Activated CD4-positive, CD25-positive, alpha-beta regulatory T cell treated with anti-CD3 and anti-CD28 coated beads, Interleukin-2, amount 50 U/mL, for 16 hours (primary cell): Measurements from ENCODE around the gene PPM1L.

Experiments used
- DNase-seq: peaks from one replicate; pipeline ENCODE4 v3.0.0-alpha.2; 2020; ENCODE audit warnings: low read depth, low spot score

PPM1L gene

DNA sequence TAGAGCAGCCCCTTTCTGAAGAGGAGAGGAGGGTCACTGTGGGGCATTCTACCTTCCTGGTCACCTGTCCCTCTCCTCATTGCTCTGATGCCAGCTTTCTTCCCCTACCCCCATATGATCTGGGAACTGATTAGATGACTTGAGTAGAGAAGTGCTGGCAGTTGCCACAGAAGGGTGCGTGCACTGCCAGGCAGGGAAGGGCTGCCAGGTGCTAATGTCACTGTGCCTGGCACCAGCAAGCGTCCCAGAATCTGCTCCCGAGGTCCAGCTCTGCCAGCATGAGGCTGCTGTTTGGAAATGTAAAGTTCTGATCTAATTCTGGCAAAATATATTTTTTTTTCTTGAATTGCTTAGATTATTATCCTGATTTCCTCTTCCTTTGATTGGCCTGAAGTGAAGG lies 52.8 kb downstream of the PPM1L start:
- no peak for DNase-seq

DNA sequence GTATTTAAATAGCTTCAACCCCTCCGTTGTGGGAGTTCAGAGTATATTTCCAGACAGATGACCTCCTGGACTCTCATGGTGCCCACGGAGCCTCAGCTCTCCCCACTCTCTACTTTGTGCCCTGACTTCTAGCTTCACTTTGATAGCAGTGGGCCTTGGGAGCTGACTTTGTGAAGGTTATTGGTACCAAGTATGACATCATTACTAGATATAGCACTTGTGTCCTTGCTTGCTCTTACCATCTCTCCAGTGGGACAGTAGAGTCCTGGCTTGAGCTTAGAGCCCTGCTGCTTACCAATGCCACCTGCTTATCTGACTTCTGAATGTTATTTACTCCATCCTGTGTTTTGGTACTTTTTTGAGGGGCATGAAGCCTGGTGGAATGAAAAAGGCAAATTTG lies 53.4 kb downstream of the PPM1L start:
- no peak for DNase-seq

DNA sequence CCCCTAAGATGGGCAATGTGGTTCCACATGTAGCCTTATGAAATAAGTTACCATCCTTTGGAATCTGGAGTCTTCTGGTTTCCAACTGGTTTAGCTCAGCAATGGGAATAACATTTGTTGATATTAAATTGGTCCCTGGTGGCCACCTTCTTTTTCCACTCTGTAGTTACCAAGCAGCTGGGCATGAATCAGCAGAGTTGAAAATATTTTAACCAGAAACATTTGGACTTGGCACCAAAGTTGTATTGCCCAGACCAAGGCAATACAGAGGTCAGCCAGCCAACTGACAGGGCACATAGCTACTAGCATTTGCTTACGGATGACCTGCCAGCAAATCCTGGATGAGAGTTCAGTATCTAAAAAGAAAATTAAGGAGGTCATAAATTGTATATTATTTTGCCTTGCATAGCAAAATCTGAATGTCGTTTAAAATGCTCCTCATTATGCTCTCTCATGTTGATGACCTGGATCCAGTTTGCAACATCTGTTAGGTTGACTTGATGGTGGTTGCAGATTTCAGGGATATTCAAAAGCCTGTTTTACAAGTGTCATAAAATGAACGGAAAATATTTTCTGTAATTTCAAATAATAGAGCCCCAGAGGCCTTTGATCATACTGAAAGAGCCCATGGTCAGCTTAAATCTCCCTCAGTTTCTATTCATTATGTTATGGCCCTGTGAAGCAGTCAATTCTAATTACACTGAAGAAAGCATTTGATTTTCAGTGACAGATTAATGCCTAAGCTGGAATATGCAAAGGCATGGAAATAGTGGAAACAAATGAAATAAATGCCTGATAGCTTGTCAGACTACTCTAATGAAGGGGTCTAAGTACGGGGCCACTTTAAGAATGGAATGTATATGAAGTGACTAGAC lies 54.6 kb downstream of the PPM1L start:
- DNase-seq: no peak

DNA sequence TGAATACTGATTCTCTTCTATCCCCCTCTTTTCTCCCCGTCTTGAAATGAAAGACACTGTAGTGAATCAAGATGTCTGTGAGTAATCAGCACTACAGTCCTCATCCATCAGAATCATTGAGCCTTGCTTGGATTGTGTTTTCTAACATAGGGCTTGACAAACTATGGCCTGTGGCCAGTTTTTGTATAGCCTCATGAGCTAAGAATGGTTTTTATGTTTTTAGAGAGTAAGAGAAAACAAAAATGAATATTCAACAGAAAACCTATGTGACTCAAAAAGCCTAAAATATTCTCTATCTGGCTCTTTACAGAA lies 55.2 kb downstream of the PPM1L start:
- no peak for DNase-seq

DNA sequence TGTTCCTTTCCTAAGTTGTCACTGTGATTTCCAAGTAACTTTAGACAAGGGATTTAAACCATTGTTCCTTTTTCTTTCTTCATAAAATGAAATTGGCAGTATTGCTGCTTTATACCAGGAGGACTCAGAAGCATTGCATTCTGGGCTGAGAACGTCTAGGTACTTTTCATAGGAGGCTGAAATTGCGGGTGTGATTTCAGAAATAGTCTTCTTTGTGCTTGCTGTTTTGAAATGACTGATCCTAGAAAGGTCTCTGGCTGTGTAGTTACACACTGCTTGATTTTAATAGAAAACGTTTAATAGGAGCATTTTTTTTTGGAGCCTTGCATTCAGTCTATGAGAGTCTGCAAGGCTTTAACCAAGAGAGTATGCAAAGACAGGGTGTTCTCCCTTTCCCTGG lies 56.3 kb downstream of the PPM1L start:
- no peak for DNase-seq

DNA sequence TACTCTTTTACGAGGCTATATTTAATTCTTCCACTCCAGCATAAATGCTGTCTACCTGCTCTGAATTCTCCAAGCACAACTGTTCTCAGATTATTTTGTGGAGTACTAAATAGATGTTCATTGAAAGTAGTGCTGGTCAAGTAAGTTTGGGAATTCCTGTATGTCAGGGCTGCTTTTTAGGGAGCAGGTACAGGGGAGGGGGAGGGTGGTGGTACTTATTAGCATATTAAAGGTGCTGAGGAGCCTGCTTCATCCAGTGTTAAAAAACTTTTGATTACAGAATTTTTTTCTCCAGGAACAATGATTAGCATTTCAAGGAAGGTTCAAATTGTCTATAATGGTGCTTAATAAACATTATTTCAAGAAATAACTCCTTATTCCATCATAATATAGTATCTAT lies 59.2 kb downstream of the PPM1L start:
- DNase-seq: no peak

DNA sequence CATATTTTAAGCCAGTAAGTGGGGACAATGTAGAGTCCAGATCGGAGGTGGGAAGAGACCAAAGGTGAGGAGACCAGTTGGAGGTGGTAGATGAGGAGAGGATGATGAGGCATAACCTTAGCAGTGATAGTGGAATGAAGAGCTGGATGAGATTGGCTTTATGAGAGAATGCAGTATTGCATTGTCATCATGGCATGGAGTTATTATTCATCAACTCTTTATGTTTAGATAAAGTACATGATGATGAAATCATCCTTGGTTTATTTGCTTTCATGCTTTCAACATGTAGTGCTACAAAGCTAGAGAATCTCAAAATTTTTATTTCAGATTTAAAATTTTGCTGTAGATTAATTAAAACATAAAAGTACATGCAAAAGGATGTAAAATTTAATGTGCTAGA lies 64.0 kb downstream of the PPM1L start:
- DNase-seq: no peak

DNA sequence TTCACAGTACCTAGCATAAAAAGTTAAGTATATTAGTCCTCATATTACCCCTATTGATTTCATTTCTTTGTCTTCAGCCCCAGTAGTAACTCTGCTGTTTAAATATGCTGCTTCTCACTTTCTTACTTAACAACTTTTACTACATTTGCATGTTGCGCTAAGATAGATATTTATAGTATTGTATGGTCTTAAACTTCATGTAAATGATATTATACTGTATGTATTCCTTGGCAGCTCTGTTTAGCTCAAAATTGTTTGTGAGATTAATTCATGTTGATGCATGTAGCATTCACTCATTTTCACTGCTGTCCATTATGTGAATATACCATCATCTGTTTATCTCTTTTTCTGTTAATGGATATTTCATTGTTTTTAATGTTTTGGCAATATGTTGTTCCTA lies 64.4 kb downstream of the PPM1L start:
- no peak for DNase-seq

DNA sequence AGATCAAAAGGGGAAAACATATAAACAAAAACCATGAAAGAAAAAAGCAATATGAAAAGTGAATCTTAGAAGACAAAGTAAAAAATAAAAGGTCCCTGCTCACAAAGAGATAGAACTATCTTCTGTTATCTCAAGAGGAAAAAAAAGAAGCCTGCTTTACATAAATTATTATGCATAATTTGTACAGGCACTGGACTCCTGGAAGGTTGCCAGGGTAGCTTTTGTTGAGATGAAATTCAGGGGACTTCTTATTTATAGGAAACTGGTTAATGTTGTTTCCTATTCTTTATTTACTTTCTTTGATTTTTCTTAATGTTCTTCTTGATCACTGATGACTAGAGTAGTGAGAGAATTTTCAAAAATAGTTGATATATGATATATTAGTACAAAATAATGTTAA lies 66.9 kb downstream of the PPM1L start:
- DNase-seq: no peak

DNA sequence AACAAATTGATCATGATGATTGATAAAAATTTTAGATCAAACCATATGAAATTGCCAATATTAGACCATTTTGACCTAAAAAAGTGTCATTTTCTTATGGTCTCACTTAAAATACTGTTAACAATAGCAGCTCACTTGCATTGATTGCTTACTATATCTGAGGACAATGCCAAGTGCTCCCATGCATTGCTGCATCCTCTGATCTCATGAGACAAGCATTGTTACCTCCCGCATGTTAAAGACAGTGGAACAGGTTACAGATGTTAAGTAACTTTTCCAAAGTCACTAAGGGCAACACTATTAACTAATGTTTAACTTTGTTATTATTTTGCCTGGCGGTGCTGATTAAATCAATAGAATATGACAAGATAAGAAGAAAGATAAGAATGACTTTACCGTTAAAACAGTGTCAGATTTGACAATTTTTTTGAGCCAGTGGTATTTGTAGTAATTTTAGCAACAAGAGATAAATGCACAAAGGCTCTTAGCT lies 69.3 kb downstream of the PPM1L start:
- DNase-seq: no peak

DNA sequence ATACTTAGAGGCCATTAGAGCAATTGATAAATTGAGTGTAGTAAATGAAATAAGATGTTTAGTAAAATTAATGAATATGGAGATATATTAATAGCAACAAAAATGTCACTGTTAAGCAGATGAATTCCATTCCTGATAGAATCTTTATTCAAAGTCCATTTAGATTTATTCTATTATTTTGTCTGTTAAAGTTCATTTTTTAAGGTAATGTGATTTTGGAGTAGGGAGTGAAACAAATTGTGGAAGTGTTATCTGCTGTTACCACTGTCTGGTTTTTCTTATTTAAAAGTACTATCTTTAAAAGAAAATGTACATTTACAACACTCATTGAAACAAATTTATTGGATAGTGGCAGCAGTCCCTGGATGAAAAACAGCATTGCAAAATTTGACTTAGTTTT lies 70.4 kb downstream of the PPM1L start:
- DNase-seq: no peak

DNA sequence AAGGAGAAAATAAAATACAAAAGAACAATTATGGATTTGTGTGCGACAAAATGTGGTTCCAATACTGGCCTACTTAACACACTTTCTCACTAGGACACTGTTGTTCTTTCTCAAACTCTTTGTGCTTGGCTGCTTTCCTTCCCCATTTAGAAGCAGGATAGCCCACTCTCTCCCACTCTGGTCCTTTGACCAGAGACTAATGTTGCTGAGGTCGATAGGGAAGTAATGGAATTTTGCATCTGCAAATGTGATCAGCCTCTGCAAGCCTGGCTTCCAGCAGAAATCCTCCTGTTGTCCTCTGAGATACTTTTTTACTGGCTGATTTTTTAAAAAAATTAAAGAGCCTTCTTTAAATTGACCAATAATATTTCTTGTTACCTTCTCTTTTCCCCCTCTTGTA lies 71.0 kb downstream of the PPM1L start:
- DNase-seq: no peak

DNA sequence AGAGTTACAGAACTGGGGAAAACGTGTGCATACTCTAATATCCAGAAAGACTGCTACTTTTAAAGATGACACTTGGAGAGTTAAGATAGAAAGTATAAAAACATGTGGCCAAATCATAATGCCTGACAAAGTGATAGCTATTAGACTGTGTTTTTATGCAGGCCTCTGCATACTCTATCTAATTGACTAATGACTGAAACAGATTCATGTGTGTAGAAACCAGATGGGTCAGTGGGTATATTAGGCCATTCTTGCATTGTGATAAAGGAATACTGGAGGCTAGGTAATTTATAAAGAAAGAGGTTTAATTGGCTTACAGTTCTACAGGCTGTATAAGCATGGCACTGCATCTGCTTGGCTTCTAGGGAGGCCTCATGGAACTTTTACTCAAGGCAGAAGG lies 71.5 kb downstream of the PPM1L start:
- DNase-seq: no peak

DNA sequence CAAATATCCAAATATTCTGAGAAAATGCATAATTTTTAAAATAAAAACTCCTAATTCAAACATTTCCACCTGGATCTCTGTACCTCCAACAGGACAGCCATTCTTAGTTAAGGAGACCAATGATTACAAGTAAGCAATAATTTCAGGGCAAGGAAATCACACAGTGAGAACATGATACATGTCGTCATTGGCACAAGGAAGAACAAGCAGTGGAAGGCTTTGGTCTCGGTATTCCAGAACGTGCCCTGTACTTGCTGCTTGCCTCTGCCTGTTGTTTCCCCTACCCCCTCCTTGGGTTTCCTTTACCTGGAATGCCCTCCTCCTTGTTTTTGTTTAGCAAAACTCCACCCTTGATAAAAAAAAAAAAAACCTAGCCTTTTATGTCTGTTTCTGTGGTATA lies 72.8 kb downstream of the PPM1L start:
- DNase-seq: no peak

DNA sequence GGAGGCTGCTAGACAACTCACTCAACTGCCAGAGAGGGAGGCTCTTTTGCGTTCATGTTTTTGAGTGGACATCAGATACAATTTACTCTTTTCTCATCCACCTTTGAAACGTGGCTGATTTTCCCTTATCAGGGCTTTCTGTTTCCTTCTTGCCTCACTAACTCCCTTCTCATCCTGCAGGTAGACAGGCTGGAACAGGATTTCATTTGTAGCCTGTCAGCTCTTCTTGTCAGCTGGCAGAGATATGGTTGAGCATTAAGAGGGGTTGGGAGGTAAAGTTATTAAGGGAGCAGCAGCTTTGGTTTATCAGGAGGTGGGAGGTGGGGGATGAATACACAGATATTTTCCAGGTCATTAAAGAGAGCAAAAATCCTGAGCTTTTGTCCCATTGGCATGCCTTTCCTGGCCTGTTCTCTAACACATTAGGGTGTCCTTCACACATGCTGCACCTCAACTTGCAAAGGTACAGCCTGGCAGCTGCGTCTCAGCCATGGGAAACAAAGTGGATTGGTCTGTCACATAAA lies 73.5 kb downstream of the PPM1L start:
- no peak for DNase-seq

DNA sequence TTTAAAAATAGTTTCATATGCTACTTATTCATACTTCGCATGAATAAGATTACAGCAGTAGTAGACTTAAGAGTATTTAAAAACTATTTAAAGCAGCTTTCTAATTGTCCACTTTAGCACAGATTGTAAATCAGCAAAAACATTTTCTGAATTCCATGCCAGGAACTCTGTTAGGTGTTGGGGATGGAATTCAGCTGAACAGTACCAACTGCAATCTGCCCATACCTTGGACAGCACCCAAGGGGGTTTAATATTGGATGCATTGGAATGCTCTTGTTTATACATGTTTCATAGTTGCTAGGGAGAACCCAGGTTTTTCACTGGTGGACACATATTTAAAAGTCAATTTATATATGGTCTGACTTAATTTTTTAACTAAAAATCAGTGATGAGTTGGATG lies 74.8 kb downstream of the PPM1L start:
- no peak for DNase-seq

DNA sequence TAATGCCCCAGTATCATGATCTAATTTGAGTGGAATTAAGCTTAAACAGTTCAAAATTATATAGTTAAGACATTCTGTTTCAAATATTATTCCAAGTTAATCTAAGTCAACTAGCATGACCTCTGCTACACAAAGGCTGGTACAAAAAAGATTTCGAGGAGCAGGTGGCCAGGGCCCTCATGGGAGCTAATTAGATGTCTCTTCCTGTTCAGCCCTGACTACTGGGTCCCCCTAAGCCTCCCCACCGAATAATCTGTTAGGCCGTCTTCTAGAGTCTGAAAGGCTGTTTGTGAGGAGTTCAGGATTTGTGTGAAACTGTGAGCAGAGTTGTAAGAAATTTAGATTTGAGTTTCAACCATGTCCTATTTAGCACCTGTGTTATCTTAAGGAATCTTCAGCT lies 75.4 kb downstream of the PPM1L start:
- no peak for DNase-seq

DNA sequence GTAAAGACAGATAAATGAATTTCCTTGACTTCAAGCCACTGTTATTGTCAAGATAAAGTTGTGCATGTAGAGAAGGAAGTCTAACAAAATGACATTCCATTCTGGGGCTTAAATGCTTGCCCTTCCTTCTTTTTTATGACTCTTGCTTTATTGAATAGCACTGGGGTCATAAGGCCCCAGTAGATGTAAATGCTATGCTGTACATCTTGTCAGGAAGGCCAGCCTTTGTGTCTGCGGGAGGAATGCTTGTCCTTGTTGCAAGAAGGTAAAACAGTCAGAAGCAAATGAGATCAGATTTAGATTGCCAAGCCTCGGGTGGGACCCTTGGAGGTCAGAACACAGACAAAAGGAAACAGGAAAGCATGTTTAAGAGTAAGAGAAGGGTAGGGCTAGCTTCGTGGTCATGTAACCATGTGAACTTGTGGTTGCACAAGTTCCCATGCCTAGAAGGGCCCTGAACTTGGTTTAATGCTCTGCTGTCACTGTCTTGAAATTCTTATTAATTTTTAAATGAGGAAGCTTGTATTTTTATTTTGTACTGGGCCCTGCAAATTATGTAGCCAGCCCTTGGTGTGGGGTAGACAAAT lies 81.5 kb downstream of the PPM1L start:
- DNase-seq: no peak

DNA sequence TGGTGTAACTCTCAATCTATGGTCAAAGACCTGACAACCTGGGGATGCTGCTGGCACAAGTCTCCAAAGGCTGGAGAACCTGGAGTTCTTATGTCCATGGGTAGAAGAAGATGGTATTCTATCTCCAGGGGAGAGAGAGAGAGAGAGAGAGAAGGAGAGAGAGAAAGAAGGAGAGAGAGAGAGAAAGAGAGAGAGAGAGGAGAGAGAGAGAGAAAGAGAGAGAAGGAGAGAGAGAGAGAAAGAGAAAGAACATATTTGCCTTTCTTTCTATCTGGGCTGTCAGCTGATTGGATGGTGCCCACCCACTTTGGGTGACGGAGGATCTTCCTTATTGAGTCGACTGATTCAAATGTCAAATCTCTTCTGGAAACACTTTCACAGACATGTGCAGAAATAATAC lies 84.6 kb downstream of the PPM1L start:
- DNase-seq: no peak

DNA sequence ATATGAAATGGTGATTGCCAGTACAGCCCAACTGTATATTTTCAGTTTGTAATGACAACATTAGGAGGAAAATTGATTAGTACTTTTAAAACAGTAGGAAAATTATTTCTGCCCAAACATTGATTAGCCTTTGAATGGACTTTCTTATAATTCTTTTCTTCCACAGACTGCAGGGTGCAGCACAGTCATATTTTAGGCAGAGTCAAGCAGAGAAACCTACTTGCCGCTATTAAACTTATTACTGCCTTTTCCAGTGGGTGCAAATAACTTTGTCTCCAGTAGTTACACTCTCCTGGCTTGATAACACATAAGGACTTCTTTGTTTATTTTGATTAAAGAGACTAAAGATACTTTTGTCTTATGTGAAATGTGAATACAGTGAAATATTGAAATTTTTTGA lies 85.4 kb downstream of the PPM1L start:
- DNase-seq: no peak

DNA sequence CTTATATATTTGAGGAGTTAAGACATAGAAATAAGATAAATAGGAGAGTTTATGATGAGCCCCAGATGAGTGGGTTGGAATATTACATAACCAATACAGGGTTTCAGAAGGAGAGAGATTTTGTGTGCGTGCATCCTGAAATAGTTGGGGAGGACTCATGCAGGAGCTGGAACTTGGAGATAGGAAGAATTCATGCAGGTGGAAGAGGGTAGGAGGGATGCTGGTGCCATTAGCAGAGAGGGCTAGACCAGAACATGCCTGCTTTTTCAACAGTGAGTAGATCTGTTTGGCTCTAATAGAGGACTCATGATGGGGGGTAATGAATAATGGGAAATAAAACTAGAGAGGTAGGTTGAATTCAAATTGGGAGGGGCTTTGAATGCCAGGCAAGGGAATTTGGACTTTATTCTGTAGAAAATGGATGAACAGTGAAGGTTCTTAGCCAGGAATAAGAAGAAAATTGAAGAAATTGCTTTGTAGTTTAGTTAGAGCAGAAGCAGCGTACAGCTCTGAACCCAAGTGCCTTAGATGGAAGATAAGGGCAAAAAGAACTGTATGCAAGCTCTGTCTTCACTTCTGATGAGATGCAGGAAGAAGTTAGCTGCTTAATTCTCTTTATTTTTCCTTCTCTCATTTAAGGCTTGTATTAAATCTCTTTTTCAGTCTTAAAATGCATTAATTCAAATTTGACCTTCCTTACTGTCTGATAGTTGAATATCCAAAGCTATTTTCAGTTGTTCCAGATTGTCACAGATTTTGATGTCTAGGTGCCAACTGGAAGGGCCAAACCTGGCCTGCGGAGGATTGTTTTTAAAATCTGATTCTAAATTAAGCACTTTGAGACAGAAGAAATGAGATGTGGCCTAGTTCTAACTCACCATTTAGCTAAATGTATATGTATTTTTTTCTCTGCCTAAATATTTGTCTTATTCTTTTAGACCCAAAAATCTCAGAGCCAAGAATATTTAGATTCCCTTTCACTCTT lies 86.3 kb downstream of the PPM1L start:
- no peak for DNase-seq

DNA sequence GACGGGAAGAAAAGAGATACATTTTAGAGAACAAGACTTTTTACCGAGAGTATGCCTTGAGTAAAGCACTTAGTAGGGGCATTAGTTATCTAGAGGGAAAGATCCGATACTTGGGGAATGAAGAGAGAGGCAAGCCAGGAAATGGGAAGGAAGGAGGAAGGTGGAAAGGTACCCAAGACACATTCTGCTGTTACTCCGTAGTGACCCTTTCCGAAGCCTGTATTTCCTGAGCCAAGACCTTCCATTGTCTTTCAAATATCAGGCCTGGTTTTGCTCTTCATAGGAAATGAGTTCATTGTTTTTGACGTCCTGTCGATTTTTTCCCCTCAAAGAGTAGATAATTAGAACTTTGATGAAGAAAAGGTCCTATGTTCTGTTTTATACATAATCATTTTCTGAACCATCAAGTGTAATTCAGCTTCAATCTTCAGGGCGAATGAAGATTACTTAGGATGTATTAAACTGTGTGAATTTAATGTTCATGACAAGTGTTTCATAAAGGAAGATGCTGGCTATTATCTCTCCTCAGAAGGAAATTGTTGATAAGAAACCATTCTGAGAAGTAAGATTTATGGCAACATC lies 95.7 kb downstream of the PPM1L start:
- DNase-seq: no peak
